ENCODE data around the gene SEMA5A.

Gene SEMA5A

GRCh38 chr5:9545992-9546851 lies at the start of gene SEMA5A:
Gene SEMA5A (minus strand): TSS chr5:9546075. CDS start chr5:9379946, 166,129 bp downstream.
- no peak for DNase-seq

- DNase-seq: no peak
Measured at GRCh38 chr5:9594913-9595312, 49.0 kb upstream of the SEMA5A start.

GRCh38 chr5:9589049-9589835 lies 43.4 kb upstream of the SEMA5A start:
- DNase-seq: no peak

- no peak for DNase-seq
Measured at GRCh38 chr5:9588254-9588653, 42.4 kb upstream of the SEMA5A start.

GRCh38 chr5:9587135-9587534 lies 41.3 kb upstream of the SEMA5A start:
- no peak for DNase-seq

- no peak for DNase-seq
Measured at GRCh38 chr5:9582406-9582805, 36.5 kb upstream of the SEMA5A start.

- DNase-seq: no peak
Measured at GRCh38 chr5:9573796-9574195, 27.9 kb upstream of the SEMA5A start.

- DNase-seq: no peak
Measured at GRCh38 chr5:9572246-9572645, 26.4 kb upstream of the SEMA5A start.

GRCh38 chr5:9570876-9571275 lies 25.0 kb upstream of the SEMA5A start:
- no peak for DNase-seq

- no peak for DNase-seq
Measured at GRCh38 chr5:9567039-9567438, 21.2 kb upstream of the SEMA5A start.

GRCh38 chr5:9564752-9565151 lies 18.9 kb upstream of the SEMA5A start:
- DNase-seq: no peak

GRCh38 chr5:9562141-9562540 lies 16.3 kb upstream of the SEMA5A start:
- no peak for DNase-seq

GRCh38 chr5:9559965-9560364 lies 14.1 kb upstream of the SEMA5A start:
- DNase-seq: no peak

GRCh38 chr5:9558319-9558965 lies 12.6 kb upstream of the SEMA5A start:
- DNase-seq: no peak

- DNase-seq: no peak
Measured at GRCh38 chr5:9557696-9558095, 11.8 kb upstream of the SEMA5A start.

- no peak for DNase-seq
Measured at GRCh38 chr5:9555961-9556360, 10.1 kb upstream of the SEMA5A start.

- no peak for DNase-seq
Measured at GRCh38 chr5:9554122-9554521, 8.2 kb upstream of the SEMA5A start.

- no peak for DNase-seq
Measured at GRCh38 chr5:9553561-9553960, 7.7 kb upstream of the SEMA5A start.

GRCh38 chr5:9551567-9552537 lies 6.0 kb upstream of the SEMA5A start:
- DNase-seq: no peak

- DNase-seq: no peak
Measured at GRCh38 chr5:9549941-9550340, 4.1 kb upstream of the SEMA5A start.

- DNase-seq: no peak
Measured at GRCh38 chr5:9547122-9547947, 1.5 kb upstream of the SEMA5A start.

Measured in NCI-H2081 treated with DMSO at 0.1 percent for 48 hours (cell line).